ENCODE data around the gene SRGAP3. TPM values are rescaled to one million over a fixed set of nuclear protein-coding genes. Genes with fewer than 3 reads are reported as not detected.

The SRGAP3 gene
- total and polyA plus RNA-seq, 4 donors: 1.2 to 32.8 (median 7.3) TPM

GRCh38 chr3:9167222-9167621 lies 82.2 kb downstream of the SRGAP3 start:
- H3K27me3 ChIP-seq (ENCODE audit: control insufficient read depth in 3 of 3, insufficient read depth in 3 of 3, low read length in 2 of 3): no peaks in the 10 kb centered on the region
- peaks cover 0 to 34% (median 4%) of the 10 kb centered on the region in 5 donors for H3K4me1 ChIP-seq (ENCODE audit: control insufficient read depth in 5 of 5, insufficient read depth in 5 of 5, low read length in 5 of 5)
- DNase-seq (no peak), ATAC-seq (ENCODE audit: insufficient read depth, low FRiP score) (no peak)
- H3K27ac ChIP-seq (ENCODE audit: low read depth in 1 of 2, low read length in 1 of 2): no peak overlapping the region
- no peaks in the 10 kb centered on the region for H3K36me3 ChIP-seq (ENCODE audit: control insufficient read depth in 4 of 4, insufficient read depth in 4 of 4, low read length in 4 of 4)
- no peak for TF ChIP-seq CTCF (IDR thresholded peaks at IDR 0.05; ENCODE audit: control extremely low read depth, extremely low read depth)
- no peak overlapping the region for H3K4me3 ChIP-seq
- 79 to 81% methylated on average over 2 of the region's 2 CpGs for WGBS, 2 donors
- no peak overlapping the region for H3K9ac ChIP-seq (ENCODE audit: insufficient read depth in 1 of 2, low read length in 2 of 2)
- peaks cover 0 to 2% (median 0%) of the 10 kb centered on the region in 4 donors for H3K9me3 ChIP-seq (ENCODE audit: control insufficient read depth in 4 of 4, insufficient read depth in 3 of 4, low read length in 3 of 4)

GRCh38 chr3:9165421-9165820 lies 84.0 kb downstream of the SRGAP3 start:
- H3K27me3 ChIP-seq (ENCODE audit: control insufficient read depth in 3 of 3, insufficient read depth in 3 of 3, low read length in 2 of 3): no peaks in the 10 kb centered on the region
- no peak overlapping the region for H3K4me3 ChIP-seq
- 91 to 93% methylated on average over 5 of the region's 5 CpGs for WGBS, 2 donors
- H3K9ac ChIP-seq (ENCODE audit: insufficient read depth in 1 of 2, low read length in 2 of 2): no peak overlapping the region
- H3K4me1 ChIP-seq (ENCODE audit: control insufficient read depth in 5 of 5, insufficient read depth in 5 of 5, low read length in 5 of 5): peaks cover 0 to 30% (median 4%) of the 10 kb centered on the region in 5 donors
- TF ChIP-seq CTCF (IDR thresholded peaks at IDR 0.05; ENCODE audit: control extremely low read depth, extremely low read depth): no peak
- H3K27ac ChIP-seq (ENCODE audit: low read depth in 1 of 2, low read length in 1 of 2): no peak overlapping the region
- H3K36me3 ChIP-seq (ENCODE audit: control insufficient read depth in 4 of 4, insufficient read depth in 4 of 4, low read length in 4 of 4): no peaks in the 10 kb centered on the region
- DNase-seq (no peak), ATAC-seq (ENCODE audit: insufficient read depth, low FRiP score) (no peak)
- H3K9me3 ChIP-seq (ENCODE audit: control insufficient read depth in 4 of 4, insufficient read depth in 3 of 4, low read length in 3 of 4): no peaks in the 10 kb centered on the region

- TF ChIP-seq CTCF (IDR thresholded peaks at IDR 0.05; ENCODE audit: control extremely low read depth, extremely low read depth): no peak
- H3K4me3 ChIP-seq: no peak overlapping the region
- H3K9ac ChIP-seq (ENCODE audit: insufficient read depth in 1 of 2, low read length in 2 of 2): no peak overlapping the region
- H3K9me3 ChIP-seq (ENCODE audit: control insufficient read depth in 4 of 4, insufficient read depth in 3 of 4, low read length in 3 of 4): no peaks in the 10 kb centered on the region
- peaks cover 0 to 14% (median 0%) of the 10 kb centered on the region in 5 donors for H3K4me1 ChIP-seq (ENCODE audit: control insufficient read depth in 5 of 5, insufficient read depth in 5 of 5, low read length in 5 of 5)
- H3K36me3 ChIP-seq (ENCODE audit: control insufficient read depth in 4 of 4, insufficient read depth in 4 of 4, low read length in 4 of 4): no peaks in the 10 kb centered on the region
- no peaks in the 10 kb centered on the region for H3K27me3 ChIP-seq (ENCODE audit: control insufficient read depth in 3 of 3, insufficient read depth in 3 of 3, low read length in 2 of 3)
- ATAC-seq (ENCODE audit: insufficient read depth, low FRiP score) (no peak), DNase-seq (no peak)
- 89 to 95% methylated on average over 12 of the region's 12 CpGs for WGBS, 2 donors
- H3K27ac ChIP-seq (ENCODE audit: low read depth in 1 of 2, low read length in 1 of 2): no peak overlapping the region
Observed at GRCh38 chr3:9163289-9163688, 86.2 kb downstream of the SRGAP3 start.

- ATAC-seq (ENCODE audit: insufficient read depth, low FRiP score) (no peak), DNase-seq (no peak)
- no peak overlapping the region for H3K9ac ChIP-seq (ENCODE audit: insufficient read depth in 1 of 2, low read length in 2 of 2)
- H3K27ac ChIP-seq (ENCODE audit: low read depth in 1 of 2, low read length in 1 of 2): no peak overlapping the region
- no peaks in the 10 kb centered on the region for H3K27me3 ChIP-seq (ENCODE audit: control insufficient read depth in 3 of 3, insufficient read depth in 3 of 3, low read length in 2 of 3)
- H3K4me3 ChIP-seq: no peak overlapping the region
- no peaks in the 10 kb centered on the region for H3K36me3 ChIP-seq (ENCODE audit: control insufficient read depth in 4 of 4, insufficient read depth in 4 of 4, low read length in 4 of 4)
- no peaks in the 10 kb centered on the region for H3K9me3 ChIP-seq (ENCODE audit: control insufficient read depth in 4 of 4, insufficient read depth in 3 of 4, low read length in 3 of 4)
- no peak for TF ChIP-seq CTCF (IDR thresholded peaks at IDR 0.05; ENCODE audit: control extremely low read depth, extremely low read depth)
- WGBS, 2 donors: 90 to 91% methylated on average over 1 of the region's 1 CpG
- peaks cover 0 to 12% (median 0%) of the 10 kb centered on the region in 5 donors for H3K4me1 ChIP-seq (ENCODE audit: control insufficient read depth in 5 of 5, insufficient read depth in 5 of 5, low read length in 5 of 5)
Observed at GRCh38 chr3:9161811-9162210, 87.6 kb downstream of the SRGAP3 start.

Data from lung (tissue), 12 donors.